ENCODE data around the gene REV3L. TPM values are rescaled to one million over a fixed set of nuclear protein-coding genes. Genes with fewer than 3 reads are reported as not detected.

The REV3L gene
- total and polyA plus RNA-seq, 2 of the 8 experiments (the other 6 are each of a cell fraction or from before 2014, with no cell fraction given) = 2.1 to 6.6 TPM

DNA sequence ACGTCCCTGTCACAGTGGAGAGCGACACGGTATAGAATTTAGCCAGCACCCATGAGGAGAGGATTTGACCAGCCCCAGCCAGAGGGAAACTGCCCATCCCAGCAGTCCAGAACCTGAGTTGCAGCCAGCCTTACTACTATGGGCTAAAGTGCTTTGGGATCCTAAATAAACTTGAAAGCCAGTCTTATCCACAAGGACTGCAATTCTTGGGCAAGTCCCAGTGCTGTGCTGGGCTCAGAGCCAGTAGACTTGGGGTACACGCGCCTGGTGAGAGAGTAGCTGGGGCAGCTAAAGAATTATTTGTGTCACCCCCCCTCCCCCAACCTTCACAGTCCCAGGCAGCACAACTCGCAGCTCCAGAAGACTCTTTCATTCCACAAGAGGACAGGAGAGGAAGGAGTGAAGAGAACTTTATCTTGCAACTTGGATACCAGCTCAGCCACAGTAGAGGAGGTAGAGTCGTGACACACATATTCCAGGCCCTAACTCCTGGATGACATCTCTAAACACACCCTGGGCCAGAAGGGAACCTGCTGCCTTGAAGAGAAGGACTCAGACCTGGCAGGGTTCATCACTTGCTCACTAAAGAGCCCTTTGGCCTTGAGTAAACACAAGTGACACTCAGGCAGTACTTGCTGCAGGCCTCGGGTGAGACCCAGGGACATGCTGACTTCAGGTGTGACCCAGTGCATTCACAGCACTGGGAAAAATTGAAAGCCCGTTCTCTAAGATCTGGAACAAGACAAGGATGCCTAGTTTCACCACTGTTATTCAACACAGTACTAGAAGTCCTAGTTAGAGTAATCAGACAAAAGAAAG is 100.3 kb downstream of the REV3L start:
- no peaks in the 10 kb centered on the region; a peak in 2 of 8 replicates for H3K36me3 ChIP-seq (ENCODE audit: control insufficient read depth in 2 of 4, insufficient read depth in 4 of 4, low read length in 3 of 4)
- no peak overlapping the region for H2BK15ac ChIP-seq (ENCODE audit: low read length)
- H3K23me2 ChIP-seq (ENCODE audit: low read depth, low read length) = no peaks in the 10 kb centered on the region
- H2BK20ac ChIP-seq (ENCODE audit: low read length) = no peak overlapping the region
- H3K9ac ChIP-seq (replicated peaks in 1 of 4; ENCODE audit: extremely low read depth in 1 of 4, low read depth in 3 of 4, low read length in 3 of 4) = no peak overlapping the region
- H2BK120ac ChIP-seq (replicated peaks; ENCODE audit: low read depth, low read length) = no peak overlapping the region
- no peak overlapping the region for H3K4ac ChIP-seq (replicated peaks; ENCODE audit: insufficient read length, low read depth, low read length)
- no peak overlapping the region for H4K91ac ChIP-seq (replicated peaks; ENCODE audit: insufficient read length, low read length)
- H2AFZ ChIP-seq (ENCODE audit: low read length) = no peak overlapping the region
- ChIA-PET CTCF (ENCODE audit: partially characterized antibody) (no interaction called here), POLR2A (ENCODE audit: partially characterized antibody) (no interaction called here)
- no peak overlapping the region; the same call in 1 of the 2 replicates for H4K8ac ChIP-seq (ENCODE audit: extremely low read depth, insufficient read depth, low read length)
- no peaks in the 10 kb centered on the region for H3K4me1 ChIP-seq (replicated peaks in 1 of 4; ENCODE audit: control insufficient read depth in 3 of 4, insufficient read depth in 4 of 4, low read length in 3 of 4)
- H3K4me2 ChIP-seq (ENCODE audit: insufficient read depth in 1 of 2, low read depth in 2 of 2, low read length in 2 of 2) = no peak overlapping the region
- no peaks in the 10 kb centered on the region for H3K79me1 ChIP-seq (ENCODE audit: low read depth, low read length)
- H4K20me1 ChIP-seq (replicated peaks in 1 of 2; ENCODE audit: control insufficient read depth in 1 of 2, insufficient read depth in 2 of 2, low read length in 2 of 2) = no peaks in the 10 kb centered on the region
- peaks cover 0 to under 1% (median 0%) of the 10 kb centered on the region in 4 experiments; a peak in 1 of 7 replicates for H3K27me3 ChIP-seq (replicated peaks in 1 of 4; ENCODE audit: control insufficient read depth in 3 of 4, extremely low read depth in 1 of 4, insufficient read depth in 3 of 4, low read length in 3 of 4)
- H3K23ac ChIP-seq (ENCODE audit: insufficient read length) = no peak overlapping the region
- H2BK12ac ChIP-seq (ENCODE audit: low read depth, low read length) = no peak overlapping the region
- no peak overlapping the region for H2AK5ac ChIP-seq (ENCODE audit: low read depth, low read length)
- no peak overlapping the region for H3K18ac ChIP-seq (ENCODE audit: extremely low read depth, low read length)
- 87% methylated on average over 9 of the region's 9 CpGs; no CpG with 5 or more reads in 1 of the 2 experiments for WGBS, 2 experiments (ENCODE audit: extremely low coverage in 1 of 2, insufficient coverage in 1 of 2, insufficient read length in 1 of 2, insufficient replicate concordance in 2 of 2, low coverage in 1 of 2, low lambda C conversion rate in 2 of 2, missing lambda C conversion rate in 1 of 2)
- H2BK5ac ChIP-seq (ENCODE audit: low read depth, low read length) = no peak overlapping the region
- H3K56ac ChIP-seq (replicated peaks; ENCODE audit: insufficient read length, low read depth, low read length) = no peak overlapping the region
- no peak overlapping the region for H3K14ac ChIP-seq (ENCODE audit: insufficient read length)
- no peak overlapping the region for H3K4me3 ChIP-seq (ENCODE audit: extremely low read depth in 1 of 4, insufficient read depth in 2 of 4, low read depth in 3 of 4, low read length in 4 of 4)
- DNase-seq (ENCODE audit: low read depth in 1 of 2, low spot score in 2 of 2) (no peak), FAIRE-seq (no peak)
- no peak overlapping the region for H4K5ac ChIP-seq (ENCODE audit: insufficient read length, low read depth, low read length)
- no peaks in the 10 kb centered on the region for H3K79me2 ChIP-seq (ENCODE audit: control insufficient read depth in 1 of 2, insufficient read depth in 2 of 2, low read length in 2 of 2)
- no peak overlapping the region for H3K27ac ChIP-seq (ENCODE audit: low read depth, low read length)
- no peaks in the 10 kb centered on the region for H3K9me3 ChIP-seq (ENCODE audit: insufficient read depth in 2 of 2, low read depth in 1 of 2, low read length in 1 of 2)
- TF ChIP-seq, protein P1, sequence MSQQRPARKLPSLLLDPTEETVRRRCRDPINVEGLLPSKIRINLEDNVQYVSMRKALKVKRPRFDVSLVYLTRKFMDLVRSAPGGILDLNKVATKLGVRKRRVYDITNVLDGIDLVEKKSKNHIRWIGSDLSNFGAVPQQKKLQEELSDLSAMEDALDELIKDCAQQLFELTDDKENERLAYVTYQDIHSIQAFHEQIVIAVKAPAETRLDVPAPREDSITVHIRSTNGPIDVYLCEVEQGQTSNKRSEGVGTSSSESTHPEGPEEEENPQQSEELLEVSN (IDR thresholded peaks at IDR 0.05) = no peak
- TF ChIP-seq ZNF274 (IDR thresholded peaks at IDR 0.05; ENCODE audit: borderline replicate concordance, extremely low read depth, low read length) (no peak), NANOG (IDR thresholded peaks at IDR 0.05; ENCODE audit: insufficient read depth, low read depth, low read length, poor library complexity, severe bottlenecking) (no peak), POLR2A (IDR thresholded peaks at IDR 0.05; ENCODE audit: control extremely low read depth in 1 of 2, low read depth in 2 of 2, low read length in 2 of 2) (no peak), MAFK (IDR thresholded peaks at IDR 0.05; ENCODE audit: low read depth, low read length) (no peak), SIX5 (IDR thresholded peaks at IDR 0.05; ENCODE audit: low read depth, low read length) (no peak), HDAC6 (IDR thresholded peaks at IDR 0.05; ENCODE audit: low read depth, low read length) (no peak), RBBP5 (IDR thresholded peaks at IDR 0.05; ENCODE audit: borderline replicate concordance, low read depth, low read length) (no peak), SP4 (IDR thresholded peaks at IDR 0.05; ENCODE audit: low read length) (no peak), CBX5 (IDR thresholded peaks at IDR 0.05; ENCODE audit: low read depth, low read length) (no peak), BCL11A (IDR thresholded peaks at IDR 0.05; ENCODE audit: low read depth in 2 of 2, low read length in 2 of 2) (no peak), POU5F1 (IDR thresholded peaks at IDR 0.05; ENCODE audit: low read depth, low read length) (no peak), YY1 (IDR thresholded peaks at IDR 0.05; ENCODE audit: low read depth, low read length) (no peak)

Data from H1 (cell line).